SW 1271 (cell line): Measurements from ENCODE around the gene ST6GALNAC6.

Experiments
- DNase-seq, 2 experiments: peaks; one replicate each; lab custom pipeline; 2025; lab: John Stamatoyannopoulos, UW

The ST6GALNAC6 gene, protein sequence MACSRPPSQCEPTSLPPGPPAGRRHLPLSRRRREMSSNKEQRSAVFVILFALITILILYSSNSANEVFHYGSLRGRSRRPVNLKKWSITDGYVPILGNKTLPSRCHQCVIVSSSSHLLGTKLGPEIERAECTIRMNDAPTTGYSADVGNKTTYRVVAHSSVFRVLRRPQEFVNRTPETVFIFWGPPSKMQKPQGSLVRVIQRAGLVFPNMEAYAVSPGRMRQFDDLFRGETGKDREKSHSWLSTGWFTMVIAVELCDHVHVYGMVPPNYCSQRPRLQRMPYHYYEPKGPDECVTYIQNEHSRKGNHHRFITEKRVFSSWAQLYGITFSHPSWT

DNA sequence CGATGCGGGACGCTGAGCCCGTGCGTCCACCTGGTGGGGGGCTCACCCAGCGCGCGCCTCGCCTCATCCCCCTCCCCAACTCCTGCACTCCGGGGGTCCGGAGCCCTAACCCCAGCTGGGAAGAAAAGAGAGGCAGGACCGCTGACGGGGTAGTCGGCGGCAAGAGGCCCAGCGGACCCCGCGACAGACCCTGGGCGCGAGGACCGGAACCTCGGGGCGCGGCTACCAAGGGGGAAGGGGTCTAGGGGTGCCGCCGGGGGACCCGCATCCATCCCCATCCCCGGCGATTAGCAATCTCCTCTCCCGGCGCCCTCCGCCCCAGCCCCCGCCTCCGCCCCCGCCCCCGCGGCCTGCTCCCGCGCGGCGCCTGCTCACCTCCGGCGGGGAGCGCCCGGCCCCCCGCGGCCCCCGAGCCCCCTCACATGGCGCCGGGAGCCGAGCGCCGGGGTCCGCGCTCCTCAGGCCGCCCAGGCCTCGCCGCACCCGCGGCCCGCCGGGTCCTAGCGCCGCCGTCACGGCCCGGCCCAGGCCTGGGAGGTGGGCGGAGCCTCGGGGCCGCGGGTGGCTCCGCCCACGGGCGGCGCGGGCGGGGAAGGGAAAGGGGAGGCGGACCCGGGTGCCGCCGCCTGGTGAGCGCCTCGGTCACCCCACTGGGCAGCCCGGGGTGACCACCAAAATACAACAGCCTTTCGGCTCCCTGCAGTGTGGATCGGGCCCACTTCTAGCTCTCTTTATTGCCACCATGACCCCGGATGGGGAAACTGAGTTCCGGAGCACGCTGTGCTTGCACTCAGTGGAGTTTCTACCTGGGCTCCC is at the start of gene ST6GALNAC6:
ST6GALNAC6 (minus strand) TSS at position 476 of the 816 bp plus-strand sequence. CDS start 1,622 bp downstream, outside the sequence.
- peak in 1 of 2 experiments; percentile 53 for DNase-seq

DNA sequence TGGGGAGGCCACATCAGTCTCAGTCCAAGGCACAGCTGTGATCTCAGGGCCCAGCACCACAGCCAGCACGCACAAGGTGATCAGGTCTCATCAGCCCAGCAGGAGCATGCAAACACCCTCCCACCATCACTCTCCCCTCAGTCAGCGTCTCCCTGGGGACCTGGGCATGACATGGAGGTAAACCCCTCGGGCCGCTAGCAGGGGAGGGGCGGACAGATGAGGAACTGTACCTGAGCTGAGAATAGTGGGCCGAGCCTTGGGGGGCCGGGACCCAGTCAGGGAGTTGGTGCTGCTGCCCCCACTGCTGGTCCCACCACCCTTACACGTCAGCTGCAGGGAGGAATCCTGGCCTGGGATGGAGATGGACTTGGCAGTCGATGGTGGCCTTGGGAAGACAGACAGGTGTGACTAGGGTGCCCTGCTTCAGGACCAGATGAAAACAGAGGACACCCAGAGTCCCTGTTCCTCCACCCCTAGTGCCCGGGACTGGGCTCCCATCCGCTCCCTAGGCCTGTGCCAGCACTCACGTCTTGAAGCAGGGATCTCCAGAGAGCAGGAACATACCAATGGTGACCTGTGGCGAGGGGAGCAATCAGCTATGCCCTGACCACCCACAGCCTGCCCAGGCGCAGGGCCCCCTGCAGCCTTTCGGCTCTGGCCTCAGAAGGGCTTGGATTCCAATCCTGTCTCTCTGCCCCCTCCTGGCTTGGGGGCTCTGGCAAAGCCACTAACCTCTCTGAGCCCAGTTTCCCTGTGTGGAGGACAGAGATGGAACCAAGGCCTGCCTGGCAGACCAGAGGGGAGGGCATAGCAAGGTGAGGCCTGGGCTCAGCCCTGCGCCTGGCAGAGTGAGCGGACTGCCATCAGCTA is 48.7 kb upstream of the ST6GALNAC6 start:
- no peak for DNase-seq

- no peak for DNase-seq
Measured at GRCh38 chr9:127946728-127947127, 47.3 kb upstream of the ST6GALNAC6 start.

DNA sequence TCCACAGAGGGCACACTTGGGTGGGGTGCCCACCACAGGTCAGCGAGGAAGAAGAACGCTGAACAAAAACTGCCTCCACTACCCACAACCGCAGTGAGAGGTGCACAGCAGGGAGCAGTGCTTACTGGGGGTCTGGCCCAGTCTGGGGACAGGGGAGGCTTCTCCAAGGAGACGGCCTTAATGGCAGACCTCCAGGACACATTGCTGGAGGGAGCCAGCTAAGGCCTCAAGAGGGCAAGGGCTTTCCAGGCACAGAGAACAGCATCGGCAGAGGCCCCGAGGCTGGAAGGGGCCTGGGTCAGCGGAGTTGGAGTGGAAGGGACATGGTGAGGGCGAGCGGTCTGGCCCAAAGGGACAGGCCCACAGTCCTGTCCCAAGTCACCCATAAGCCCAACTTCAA is 46.5 kb upstream of the ST6GALNAC6 start:
- no peak for DNase-seq

- DNase-seq = no peak
Measured at GRCh38 chr9:127945338-127945737, 45.9 kb upstream of the ST6GALNAC6 start.

DNA sequence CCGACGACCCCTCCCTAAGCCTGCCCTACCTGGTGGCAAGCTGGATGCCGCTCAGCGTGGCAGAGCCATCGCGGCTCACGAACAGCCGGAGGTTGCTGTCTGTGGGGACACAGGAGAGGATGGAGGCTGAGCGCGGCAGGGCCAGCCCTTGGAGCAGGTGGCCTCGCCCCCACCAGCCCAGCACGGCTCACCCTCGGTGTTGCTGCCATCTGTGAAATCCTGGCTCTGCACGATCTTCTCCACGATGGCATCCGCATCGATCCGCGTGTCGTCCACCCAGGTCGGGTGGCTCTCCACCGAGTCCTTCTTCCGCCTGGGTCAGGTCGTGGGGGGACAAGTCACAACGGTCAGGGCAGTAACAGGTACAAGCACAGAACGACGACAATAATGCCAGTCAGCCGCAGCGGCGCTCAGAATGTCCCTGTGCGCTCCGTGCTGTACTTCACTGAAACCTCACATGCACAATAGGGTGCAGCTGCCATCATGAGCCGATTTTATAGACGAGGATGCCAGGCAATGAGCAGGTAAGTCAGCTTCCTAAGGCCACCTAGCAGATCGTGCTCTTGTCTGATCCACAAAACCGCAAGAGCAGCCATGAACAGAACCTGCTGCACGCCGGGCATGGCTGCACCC is 45.3 kb upstream of the ST6GALNAC6 start:
- DNase-seq = no peak

DNA sequence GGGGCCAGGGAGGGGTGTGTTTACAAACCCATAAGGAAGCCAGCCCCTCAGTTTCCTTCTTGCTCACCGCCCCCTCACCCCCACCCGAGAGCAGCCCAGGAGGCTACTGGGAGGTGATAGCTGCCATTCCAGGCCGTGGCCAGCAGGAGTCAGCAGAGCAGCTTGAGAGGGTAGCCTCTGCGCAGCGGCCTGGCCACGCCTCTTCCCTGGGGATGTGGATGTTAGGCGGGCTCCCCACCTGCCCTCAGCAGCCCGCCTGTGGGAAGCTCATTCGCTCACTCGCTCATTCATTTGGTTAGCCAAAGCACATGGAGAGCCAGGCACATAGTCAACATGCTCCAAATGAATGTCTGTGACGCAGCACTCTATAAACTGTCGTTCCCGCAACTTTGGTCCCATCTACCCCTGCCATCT is 44.3 kb upstream of the ST6GALNAC6 start:
- peak in 1 of 2 experiments; percentile 63 for DNase-seq

DNA sequence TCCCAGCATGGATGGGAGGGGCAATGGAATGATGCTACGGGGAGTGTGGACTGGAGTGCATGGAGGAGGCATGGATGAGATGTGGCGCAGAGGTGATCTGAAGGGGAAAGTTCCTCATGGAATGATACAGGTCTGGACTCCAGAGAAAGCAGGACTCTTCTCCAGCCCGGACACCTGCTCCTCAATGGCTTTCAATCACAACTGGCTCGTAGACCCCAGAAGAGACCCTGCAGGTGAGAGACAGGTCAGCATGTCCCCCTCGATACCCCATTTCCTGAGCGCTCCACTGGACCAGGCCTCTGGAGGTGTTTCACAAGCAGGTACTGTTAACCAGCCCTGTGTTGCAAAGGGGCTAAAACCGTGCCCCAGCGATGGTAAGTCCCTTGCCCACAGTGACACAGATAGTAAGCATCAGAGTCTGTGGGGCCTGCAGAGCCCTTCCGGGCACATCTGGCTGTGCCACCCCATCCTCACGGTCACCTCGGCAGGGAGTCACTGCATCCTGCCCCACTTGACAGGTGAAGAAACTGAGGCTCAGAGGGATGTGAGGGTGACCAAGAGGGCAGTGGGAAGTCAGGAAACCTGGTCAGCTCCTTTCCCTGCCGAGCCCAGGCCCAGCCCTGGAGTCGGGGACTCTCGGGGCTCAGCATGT is 43.7 kb upstream of the ST6GALNAC6 start:
- DNase-seq = no peak

DNA sequence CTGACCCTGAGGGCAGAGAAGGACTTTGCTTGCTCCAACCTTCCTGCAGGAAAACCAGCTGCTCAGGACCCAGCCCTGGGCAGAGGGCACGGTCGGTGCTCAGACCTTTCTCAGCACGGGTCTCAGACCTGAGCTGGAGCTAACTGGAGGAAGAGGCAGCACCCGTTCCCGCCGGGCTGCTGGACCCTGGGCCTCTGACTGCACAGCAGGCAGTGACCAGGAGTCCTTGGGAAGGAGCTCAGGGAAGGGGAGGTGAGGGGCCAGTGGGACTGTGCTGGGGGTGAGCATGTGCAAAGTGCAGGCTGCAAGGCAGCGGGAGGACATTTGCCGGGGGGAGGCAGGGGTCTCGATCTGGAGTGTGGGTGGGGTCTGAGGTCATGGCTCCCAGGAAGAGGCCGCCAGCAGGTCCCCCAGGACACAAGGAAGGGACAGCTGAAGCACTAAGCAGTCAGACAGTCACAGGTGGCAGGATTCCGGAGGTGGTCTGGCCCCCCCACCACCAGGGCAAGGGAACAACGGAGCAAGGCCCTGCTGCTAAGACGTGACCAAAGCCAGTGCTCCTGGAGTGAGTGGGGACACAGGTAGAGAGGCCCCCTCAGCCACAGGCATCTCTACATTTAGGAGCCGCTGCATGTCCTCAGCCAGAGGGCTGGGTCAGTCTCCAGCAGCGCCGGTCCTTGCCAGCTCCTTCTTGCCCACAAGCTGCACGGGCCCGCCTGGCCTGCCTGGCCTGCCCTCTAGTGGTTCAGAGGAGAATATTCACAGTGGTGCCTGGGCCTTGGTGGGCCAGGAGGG is 43.0 kb upstream of the ST6GALNAC6 start:
- peak in 1 of 2 experiments; percentile 52 for DNase-seq

DNA sequence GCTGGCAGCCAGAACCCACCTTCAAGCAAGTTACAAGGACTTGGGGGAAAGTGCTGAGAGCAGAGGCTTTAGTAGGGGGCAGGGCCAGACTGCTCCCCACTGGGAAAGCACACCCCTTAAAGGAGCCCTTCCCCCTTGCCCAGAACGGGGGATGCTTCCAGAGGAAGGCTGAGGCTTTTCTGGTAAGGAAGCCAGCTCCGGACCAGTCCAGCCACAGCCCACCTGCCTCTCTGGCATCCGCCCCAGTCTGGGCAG is 42.5 kb upstream of the ST6GALNAC6 start:
- DNase-seq = no peak

DNA sequence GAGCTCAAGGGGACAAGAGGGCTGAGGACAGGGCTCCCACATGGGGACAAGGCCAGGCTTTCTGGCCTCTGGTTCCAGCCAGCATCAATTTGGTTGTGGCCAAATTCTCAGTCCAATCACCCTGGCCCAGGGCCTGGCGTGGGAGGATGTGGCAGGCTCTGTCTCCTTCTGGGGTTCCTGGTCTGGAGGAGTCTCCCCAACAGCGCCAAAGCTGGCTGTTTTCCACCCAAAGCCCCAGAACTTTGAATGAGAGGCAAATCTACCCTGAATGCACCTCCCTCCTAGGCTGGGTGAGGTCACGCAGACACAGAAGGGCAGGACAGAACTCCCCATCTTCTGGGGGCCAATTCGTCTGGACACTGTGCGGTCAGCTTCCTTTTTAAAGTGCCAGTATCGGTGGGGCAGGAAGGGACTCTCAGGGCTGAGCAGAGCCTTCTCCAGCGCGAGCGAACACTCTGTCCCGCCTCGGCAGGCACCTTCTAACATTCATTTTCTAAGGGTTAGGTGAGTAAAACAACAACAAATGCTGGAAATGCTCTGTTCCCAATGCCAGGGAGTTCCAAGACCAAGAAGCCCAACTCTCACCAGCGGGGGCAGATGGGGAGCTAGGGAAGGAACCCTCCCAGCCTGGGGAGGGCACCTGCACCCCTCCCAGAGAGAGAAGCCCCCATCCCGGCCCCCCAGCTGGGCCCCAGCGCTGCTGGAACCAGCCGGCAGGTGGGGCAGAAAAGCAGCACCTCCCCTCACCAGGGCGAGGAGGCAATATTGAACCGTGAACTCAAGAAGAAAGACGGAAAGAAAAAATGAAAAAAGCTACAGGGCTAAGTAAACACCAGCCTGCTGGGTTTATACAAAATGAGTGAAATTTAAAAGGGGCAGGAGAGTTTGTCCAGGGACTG is 41.9 kb upstream of the ST6GALNAC6 start:
- no peak for DNase-seq

- no peak for DNase-seq
Measured at GRCh38 chr9:127940593-127940992, 41.2 kb upstream of the ST6GALNAC6 start.

GRCh38 chr9:127938298-127938690 is 38.9 kb upstream of the ST6GALNAC6 start:
- DNase-seq = no peak

- peak; percentile 79 to 82 for DNase-seq
Measured at GRCh38 chr9:127937388-127938297, 38.2 kb upstream of the ST6GALNAC6 start, which contains the start of gene DPM2. Gene DPM2 (minus strand): TSS chr9:127937854. CDS start chr9:127937820, 34 bp downstream.

DNA sequence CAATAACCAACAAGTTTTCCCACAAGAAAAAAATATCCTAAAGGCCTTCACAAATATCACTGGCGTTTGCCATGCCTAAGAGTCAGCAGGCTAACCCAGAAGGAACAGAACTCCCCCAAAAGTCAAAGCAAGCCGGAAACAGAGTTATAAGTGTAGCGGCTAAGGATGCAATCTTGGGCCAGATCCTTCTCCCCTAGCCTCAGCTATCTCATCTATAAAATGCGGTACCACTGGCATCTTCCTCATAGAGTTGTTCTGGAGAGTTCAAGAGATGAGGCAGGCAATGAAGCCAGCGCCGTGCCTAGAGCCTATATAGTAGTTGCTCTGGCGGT is 37.6 kb upstream of the ST6GALNAC6 start:
- no peak for DNase-seq

GRCh38 chr9:127936347-127936852 is 37.0 kb upstream of the ST6GALNAC6 start:
- DNase-seq = no peak

GRCh38 chr9:127935765-127936221 is 36.4 kb upstream of the ST6GALNAC6 start:
- DNase-seq = no peak

GRCh38 chr9:127934986-127935385 is 35.6 kb upstream of the ST6GALNAC6 start:
- no peak for DNase-seq
